ENCODE data around the gene SMTNL2. TPM values are rescaled to one million over a fixed set of nuclear protein-coding genes. Genes with fewer than 3 reads are reported as not detected.
A peak's percentile ranks its signal among the peaks of the same experiment; 100 is the strongest.

The SMTNL2 gene
- total and polyA plus RNA-seq, 10 donors: 0.22 to 1.5 (median 0.80) TPM

DNA sequence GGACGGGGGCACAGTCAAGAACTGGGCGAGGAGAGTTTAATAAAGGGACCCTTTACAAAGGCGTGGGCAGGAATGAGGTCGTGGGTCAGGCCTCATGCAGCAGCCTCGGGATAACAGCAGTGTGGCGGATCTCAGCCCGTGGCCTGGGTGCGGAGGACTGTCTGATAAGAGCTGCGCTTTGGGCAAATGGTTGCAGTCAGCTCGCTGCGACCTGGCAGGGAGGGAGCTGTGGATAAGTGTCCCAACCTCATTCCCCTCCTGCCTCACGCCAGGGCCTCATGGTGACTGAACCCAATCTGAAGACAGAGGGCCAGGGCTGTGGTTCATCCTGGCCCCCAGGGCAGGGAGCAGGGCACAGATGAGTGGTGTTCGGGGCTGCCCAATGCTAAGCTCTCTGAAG lies 13.6 kb downstream of the SMTNL2 start:
- no peak overlapping the region for H3K4me3 ChIP-seq
- intact Hi-C loops (cut with DNase I; ENCODE audit: low total_unique reads): no loop called here
- TF ChIP-seq POLR2AphosphoS5 (IDR thresholded peaks at IDR 0.05): no peak
- TF ChIP-seq, protein P1, sequence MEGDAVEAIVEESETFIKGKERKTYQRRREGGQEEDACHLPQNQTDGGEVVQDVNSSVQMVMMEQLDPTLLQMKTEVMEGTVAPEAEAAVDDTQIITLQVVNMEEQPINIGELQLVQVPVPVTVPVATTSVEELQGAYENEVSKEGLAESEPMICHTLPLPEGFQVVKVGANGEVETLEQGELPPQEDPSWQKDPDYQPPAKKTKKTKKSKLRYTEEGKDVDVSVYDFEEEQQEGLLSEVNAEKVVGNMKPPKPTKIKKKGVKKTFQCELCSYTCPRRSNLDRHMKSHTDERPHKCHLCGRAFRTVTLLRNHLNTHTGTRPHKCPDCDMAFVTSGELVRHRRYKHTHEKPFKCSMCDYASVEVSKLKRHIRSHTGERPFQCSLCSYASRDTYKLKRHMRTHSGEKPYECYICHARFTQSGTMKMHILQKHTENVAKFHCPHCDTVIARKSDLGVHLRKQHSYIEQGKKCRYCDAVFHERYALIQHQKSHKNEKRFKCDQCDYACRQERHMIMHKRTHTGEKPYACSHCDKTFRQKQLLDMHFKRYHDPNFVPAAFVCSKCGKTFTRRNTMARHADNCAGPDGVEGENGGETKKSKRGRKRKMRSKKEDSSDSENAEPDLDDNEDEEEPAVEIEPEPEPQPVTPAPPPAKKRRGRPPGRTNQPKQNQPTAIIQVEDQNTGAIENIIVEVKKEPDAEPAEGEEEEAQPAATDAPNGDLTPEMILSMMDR (IDR thresholded peaks at IDR 0.05 in 8 of 11, conservative IDR thresholded peaks at IDR 0.05 in 3 of 11): no peak
- no peak for TF ChIP-seq POLR2A (IDR thresholded peaks at IDR 0.05)
- peak overlapping the region in 1 of 8 donors; percentile 60 for H3K27ac ChIP-seq
- DNase-seq: no peak
- peaks cover 0 to 15% (median 6%) of the 10 kb centered on the region in 6 donors for H3K4me1 ChIP-seq
- WGBS, 5 donors: 74 to 90% (median 86%) methylated on average over 13 of the region's 13 CpGs
- no peaks in the 10 kb centered on the region for H3K36me3 ChIP-seq
- H3K27me3 ChIP-seq (replicated peaks in 1 of 7): peaks cover 0 to 49% (median 3%) of the 10 kb centered on the region in 7 donors
- H3K9me3 ChIP-seq: no peaks in the 10 kb centered on the region

DNA sequence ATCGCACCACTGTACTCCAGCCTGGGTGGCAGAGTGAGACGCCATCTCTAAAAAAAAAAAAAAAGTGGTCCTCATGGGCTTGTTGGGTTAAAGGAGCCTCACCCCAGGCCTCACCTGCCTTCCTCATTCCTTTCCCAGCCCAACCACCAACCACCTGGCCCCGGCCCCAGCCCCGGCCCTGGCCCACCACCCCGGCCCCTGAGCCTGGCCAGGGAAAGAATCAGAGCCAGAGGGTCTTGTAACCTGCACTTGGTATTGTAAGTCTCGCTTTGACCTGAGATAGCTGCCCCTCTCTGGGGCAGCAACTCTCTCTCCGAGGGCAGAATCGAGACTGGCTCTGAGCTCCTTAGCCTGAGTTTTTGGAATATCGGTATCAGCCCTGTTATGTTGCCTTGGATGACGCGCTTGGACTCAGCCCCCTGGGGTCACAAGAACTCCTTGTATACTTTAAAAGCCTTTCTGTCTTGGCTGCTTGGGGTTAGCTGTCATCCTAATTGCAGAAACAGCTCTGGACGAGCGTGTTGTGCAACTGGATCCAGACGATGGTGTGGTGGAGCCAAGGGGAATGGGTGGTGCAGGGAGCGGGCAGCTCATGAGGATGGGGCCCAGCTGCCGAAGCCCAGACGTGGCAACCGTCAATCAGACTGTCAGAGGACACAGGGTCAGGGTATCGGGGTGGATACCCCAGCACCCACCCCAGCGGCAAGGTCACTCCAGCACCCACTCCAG lies 14.6 kb downstream of the SMTNL2 start:
- TF ChIP-seq POLR2A (IDR thresholded peaks at IDR 0.05) (no peak), POLR2AphosphoS5 (IDR thresholded peaks at IDR 0.05) (peak in 2 of 3 donors; percentile 49 to 59)
- intact Hi-C loops (cut with DNase I; ENCODE audit: low total_unique reads): no loop called here
- Histone ChIP-seq H3K4me1 (peaks cover 0 to 15% (median 6%) of the 10 kb centered on the region in 6 donors), H3K4me3 (no peak overlapping the region), H3K27ac (peak overlapping the region in 5 of 8 donors; percentile 21 to 60 (median 46)), H3K9me3 (no peaks in the 10 kb centered on the region), H3K27me3 (replicated peaks in 1 of 7) (peaks cover 0 to 49% (median 3%) of the 10 kb centered on the region in 7 donors), H3K36me3 (no peaks in the 10 kb centered on the region)
- WGBS, 5 donors: 68 to 85% (median 79%) methylated on average over 17 to 20 of the region's 20 CpGs
- no peak for DNase-seq

DNA sequence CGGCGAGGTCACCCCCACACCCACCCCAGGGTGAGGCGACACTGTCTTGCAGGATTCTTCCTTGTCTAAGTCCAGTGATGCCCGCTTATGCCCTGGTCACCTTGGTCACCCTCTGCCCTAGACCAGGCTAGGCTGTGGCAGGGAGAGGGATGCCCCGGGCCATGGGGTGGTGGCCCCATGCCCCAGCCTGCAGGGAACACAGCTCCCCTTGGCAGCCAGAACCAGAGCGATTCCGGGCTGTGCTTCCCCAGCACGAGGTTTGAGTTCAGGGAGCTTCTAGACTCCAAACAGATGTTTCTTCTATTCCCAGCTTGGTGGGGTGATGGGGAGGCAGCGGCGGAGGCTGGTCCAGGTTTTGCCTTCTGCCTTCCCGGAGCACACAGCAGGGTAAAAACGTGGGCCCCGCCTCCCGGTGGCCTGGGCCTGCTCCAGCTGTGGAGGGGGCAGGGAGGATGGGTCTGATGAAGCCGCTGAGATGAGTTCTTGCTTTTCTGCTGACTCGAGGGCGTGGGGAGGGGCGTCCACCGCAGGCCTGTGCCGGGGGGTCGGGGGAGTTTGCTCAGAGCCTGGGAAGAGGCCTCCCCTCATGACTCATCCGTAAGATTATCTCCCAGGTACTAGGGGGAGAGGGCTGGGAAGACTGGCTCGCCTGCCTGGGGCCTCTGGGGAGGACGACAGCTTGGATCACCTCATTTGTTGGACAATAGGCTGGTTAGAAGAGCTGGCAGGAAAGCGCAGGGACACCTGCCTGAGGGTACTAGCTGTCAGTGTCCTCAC lies 15.4 kb downstream of the SMTNL2 start:
- H3K36me3 ChIP-seq: no peaks in the 10 kb centered on the region
- peaks cover 0 to 14% (median 6%) of the 10 kb centered on the region in 6 donors for H3K4me1 ChIP-seq
- H3K4me3 ChIP-seq: no peak overlapping the region
- TF ChIP-seq, protein P1 (IDR thresholded peaks at IDR 0.05 in 8 of 11, conservative IDR thresholded peaks at IDR 0.05 in 3 of 11): no peak
- TF ChIP-seq POLR2AphosphoS5 (IDR thresholded peaks at IDR 0.05): peak in 2 of 3 donors; percentile 36 to 65
- intact Hi-C loops (cut with DNase I; ENCODE audit: low total_unique reads): no loop called here
- no peaks in the 10 kb centered on the region for H3K9me3 ChIP-seq
- peaks cover 0 to 45% (median 3%) of the 10 kb centered on the region in 7 donors for H3K27me3 ChIP-seq (replicated peaks in 1 of 7)
- 61 to 72% (median 69%) methylated on average over 2 to 25 of the region's 25 CpGs for WGBS, 5 donors
- DNase-seq: no peak
- peak overlapping the region in 5 of 8 donors; percentile 21 to 60 (median 33) for H3K27ac ChIP-seq

DNA sequence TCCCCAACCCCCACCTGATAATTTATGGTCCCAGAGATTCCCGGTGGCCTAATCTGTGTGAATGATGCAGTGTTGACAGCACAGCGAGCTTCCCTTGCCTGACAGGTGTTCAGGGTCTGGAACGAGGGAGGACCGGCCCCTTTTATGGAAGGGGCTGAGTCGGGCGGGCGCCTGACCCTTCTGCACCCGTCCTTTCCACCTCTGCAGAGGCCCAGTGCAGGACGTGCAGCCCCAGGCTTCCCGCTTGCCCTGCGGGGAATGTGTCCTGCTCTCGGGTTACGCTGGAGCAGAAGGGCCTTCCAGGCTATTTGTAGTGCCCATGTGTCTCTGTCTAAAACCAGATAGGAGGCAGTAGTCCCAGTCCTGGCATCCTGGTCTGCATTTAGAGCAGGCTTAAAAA lies 16.2 kb downstream of the SMTNL2 start:
- H3K27ac ChIP-seq: no peak overlapping the region
- peaks cover 0 to 13% (median 5%) of the 10 kb centered on the region in 6 donors for H3K4me1 ChIP-seq
- no peaks in the 10 kb centered on the region for H3K36me3 ChIP-seq
- H3K27me3 ChIP-seq (replicated peaks in 1 of 7): peaks cover 0 to 37% (median 3%) of the 10 kb centered on the region in 7 donors
- intact Hi-C loops (cut with DNase I; ENCODE audit: low total_unique reads): no loop called here
- no peak overlapping the region for H3K4me3 ChIP-seq
- TF ChIP-seq, protein P1 (IDR thresholded peaks at IDR 0.05 in 8 of 11, conservative IDR thresholded peaks at IDR 0.05 in 3 of 11): no peak
- TF ChIP-seq POLR2AphosphoS5 (IDR thresholded peaks at IDR 0.05): no peak
- TF ChIP-seq POLR2A (IDR thresholded peaks at IDR 0.05): no peak
- 67 to 84% (median 77%) methylated on average over 10 to 13 of the region's 13 CpGs for WGBS, 5 donors
- no peaks in the 10 kb centered on the region for H3K9me3 ChIP-seq
- no peak for DNase-seq

All from spleen (tissue), 11 donors.